ENCODE results near the gene TANGO2. TPM values are rescaled to one million over a fixed set of nuclear protein-coding genes. Genes with fewer than 3 reads are reported as not detected.

Gene TANGO2
- total and polyA plus RNA-seq, 10 of the 15 experiments (the other 5 are each of a cell fraction or from before 2014, with no cell fraction given) = 4.0 to 24.8 (median 20.9) TPM

- no peak for TF ChIP-seq ZZZ3 (IDR thresholded peaks at IDR 0.05; ENCODE audit: control insufficient read depth, insufficient read length, low read depth)
- TF ChIP-seq CHD2 (IDR thresholded peaks at IDR 0.05; ENCODE audit: borderline replicate concordance, low read depth, low read length) = no peak
- no peak for TF ChIP-seq DPF2 (IDR thresholded peaks at IDR 0.05)
- TF ChIP-seq LARP7 (IDR thresholded peaks at IDR 0.05) = no peak
- no peak for TF ChIP-seq HDAC6 (IDR thresholded peaks at IDR 0.05; ENCODE audit: unreplicated experiment)
- no peak for TF ChIP-seq JUNB (IDR thresholded peaks at IDR 0.05)
- no peak for TF ChIP-seq BRCA1 (IDR thresholded peaks at IDR 0.05; ENCODE audit: low read depth, low read length)
Observed at GRCh38 chr22:20086763-20087162, 65.9 kb downstream of the TANGO2 start (continued).

DNA sequence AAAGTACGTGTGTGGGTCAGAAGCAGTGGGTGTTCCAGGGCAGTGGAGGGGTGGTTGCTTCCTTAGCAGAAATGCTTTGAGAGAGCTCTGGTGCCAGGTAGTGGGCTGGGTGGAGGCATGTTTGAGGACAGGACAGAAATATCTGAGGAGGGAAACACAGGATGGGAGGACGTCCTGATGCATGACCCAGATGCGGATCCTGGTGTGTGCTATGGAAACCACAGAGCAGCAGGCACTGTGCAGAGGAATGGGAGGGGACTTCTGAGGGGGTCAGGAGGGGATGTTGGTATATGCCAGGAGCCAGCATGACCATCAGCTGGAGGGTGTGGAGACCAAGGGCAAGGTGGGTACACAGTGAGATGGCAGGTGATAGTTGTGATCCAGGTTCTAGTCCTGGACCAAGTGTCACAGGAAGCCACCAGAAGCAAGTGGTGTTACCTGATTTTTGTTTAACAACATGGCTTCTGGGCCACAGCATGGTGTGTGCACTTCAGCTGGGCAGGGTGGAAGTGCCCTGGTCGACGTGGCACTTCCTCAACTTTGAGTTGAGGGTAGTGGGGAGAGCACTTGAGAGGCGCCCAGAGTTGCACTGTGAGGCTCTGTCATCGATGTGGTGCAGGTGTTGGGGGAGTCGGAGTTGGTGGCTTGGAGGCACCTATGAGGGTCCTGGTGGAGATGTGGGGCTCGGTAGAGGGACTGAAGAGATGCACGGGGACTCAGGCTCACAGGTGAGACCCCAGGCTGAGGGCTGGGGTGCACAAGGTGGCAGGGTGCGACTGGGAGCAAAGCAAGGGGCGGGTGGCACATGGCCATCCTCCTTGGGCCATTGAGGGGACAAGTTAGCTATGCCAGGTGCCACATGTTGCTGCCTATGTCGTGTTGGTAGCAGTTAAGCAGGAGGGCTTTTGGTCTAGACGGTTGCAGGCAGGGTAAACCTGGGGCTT is 66.7 kb downstream of the TANGO2 start:
- Histone ChIP-seq H2AFZ (ENCODE audit: control insufficient read depth, low read depth, low read length) (no peak overlapping the region), H3K9me3 (replicated peaks; ENCODE audit: control insufficient read depth, insufficient read depth, low read length) (no peaks in the 10 kb centered on the region), H4K20me1 (ENCODE audit: control insufficient read depth, insufficient read depth) (no peaks in the 10 kb centered on the region), H3K4me1 (ENCODE audit: control insufficient read depth, insufficient read depth, low read length) (peaks cover 2% of the 10 kb centered on the region; the same call in 1 of the 2 replicates), H3K27me3 (replicated peaks in 1 of 2; ENCODE audit: control insufficient read depth in 2 of 2, insufficient read depth in 2 of 2, low read length in 1 of 2) (no peaks in the 10 kb centered on the region), H3K4me2 (ENCODE audit: control insufficient read depth, insufficient read depth) (no peak overlapping the region), H3K4me3 (no peak overlapping the region), H3K36me3 (ENCODE audit: control insufficient read depth in 2 of 2, insufficient read depth in 2 of 2, low read length in 1 of 2) (peaks cover 29 to 31% of the 10 kb centered on the region in 2 experiments), H3K27ac (ENCODE audit: control insufficient read depth, insufficient read depth) (no peak overlapping the region), H3K79me2 (ENCODE audit: control insufficient read depth, insufficient read depth, low read length) (peaks cover 31% of the 10 kb centered on the region), H3K9ac (ENCODE audit: control insufficient read depth, insufficient read depth, low read length) (no peak overlapping the region)
- ChIA-PET CTCF (no interaction called here), RAD21 (ENCODE audit: unreplicated experiment) (no interaction called here), POLR2A (no interaction called here), SMC1A (ENCODE audit: uncharacterized antibody, unreplicated experiment) (no interaction called here)
- FAIRE-seq (no peak), ATAC-seq (no peak), DNase-seq (ENCODE audit: low read depth, low spot score) (no peak)
- intact Hi-C loops (cut with micrococcal nuclease; ENCODE audit: unreplicated experiment) (no loop called here), in situ Hi-C loops (cut with MboI) (no loop called here)
- TF ChIP-seq FOXM1 (IDR thresholded peaks at IDR 0.05; ENCODE audit: low read depth, low read length) (no peak), IRF4 (IDR thresholded peaks at IDR 0.05; ENCODE audit: low read depth, low read length) (no peak), SMAD5 (IDR thresholded peaks at IDR 0.05; ENCODE audit: low read depth) (no peak), IKZF2 (IDR thresholded peaks at IDR 0.05) (no peak), E4F1 (IDR thresholded peaks at IDR 0.05; ENCODE audit: borderline replicate concordance, partially characterized antibody) (no peak), SMARCA5 (IDR thresholded peaks at IDR 0.05) (no peak), ZNF24 (IDR thresholded peaks at IDR 0.05) (no peak), RB1 (IDR thresholded peaks at IDR 0.05; ENCODE audit: borderline replicate concordance) (no peak), JUND (IDR thresholded peaks at IDR 0.05; ENCODE audit: low read depth, low read length) (no peak), SUPT20H (IDR thresholded peaks at IDR 0.05; ENCODE audit: borderline replicate concordance, control insufficient read depth, low read depth, low read length) (no peak), ZZZ3 (IDR thresholded peaks at IDR 0.05; ENCODE audit: control insufficient read depth, insufficient read length, low read depth) (no peak), ZSCAN29 (IDR thresholded peaks at IDR 0.05) (no peak), ZNF274 (IDR thresholded peaks at IDR 0.05; ENCODE audit: insufficient read depth, insufficient read length) (no peak), CBFB (IDR thresholded peaks at IDR 0.05; ENCODE audit: low read depth) (no peak)
- WGBS (ENCODE audit: insufficient coverage, insufficient replicate concordance, low lambda C conversion rate, missing lambda C conversion rate) = 93% methylated on average over 14 of the region's 14 CpGs
- no TSS peak for BruUV-seq (replicated peaks)
